Esophagus muscularis mucosa (tissue), 4 donors: ENCODE measurements around the gene ZNF821. TPM values are rescaled to one million over a fixed set of nuclear protein-coding genes. Genes with fewer than 3 reads are reported as not detected.

Experiments
- DNase-seq: peaks from one replicate; pipeline ENCODE4 v3.0.0-alpha.2; 2017; ENCODE audit errors: extremely low spot score
- H3K27ac ChIP-seq, 4 donors: fragments of 200-600 bp; sonication (generic); replicated peaks in 1 of 4; 1 replicate in 3 of 4; 2 replicates in 1 of 4; pipeline ENCODE4 v1.5.1; 2016 to 2019; ENCODE audit warnings: mild to moderate bottlenecking in 1 of 4
- H3K27me3 ChIP-seq, 4 donors: fragments of 200-600 bp; sonication (generic); one replicate each; pipeline versions ENCODE4 v1.5.1 to v1.6.0; 2016 to 2019
- H3K36me3 ChIP-seq, 4 donors: fragments of 200-600 bp; sonication (generic); one replicate each; pipeline ENCODE4 v1.5.1; 2016 to 2019
- H3K4me1 ChIP-seq, 4 donors: fragments of 200-600 bp; sonication (generic); one replicate each; pipeline ENCODE4 v1.5.1; 2016 to 2019
- H3K4me3 ChIP-seq, 4 donors: fragments of 200-600 bp; sonication (generic); 1 replicate in 2 of 4; 2 replicates in 2 of 4; pipeline ENCODE4 v1.5.1; 2016 to 2019; ENCODE audit warnings: mild to moderate bottlenecking in 4 of 4, moderate library complexity in 1 of 4
- H3K9me3 ChIP-seq, 4 donors: fragments of 200-600 bp; sonication (generic); 1 replicate in 3 of 4; 2 replicates in 1 of 4; pipeline ENCODE4 v1.5.1; 2016 to 2019
- EP300 ChIP-seq: sonication (generic); formaldehyde crosslinking; IDR thresholded peaks from one replicate; pipeline ENCODE4 v1.6.1; 2017; ENCODE audit warnings: antibody characterized with exemption
- POLR2A ChIP-seq: fragments of 450-650 bp; IDR thresholded peaks from one replicate; pipeline ENCODE4 v1.6.1; 2017; ENCODE audit warnings: antibody characterized with exemption, moderate library complexity, mild to moderate bottlenecking, low read depth
- POLR2AphosphoS5 ChIP-seq, 2 donors: sonication (generic); formaldehyde crosslinking; IDR thresholded peaks; one replicate each; pipeline ENCODE4 v1.6.1; 2017; ENCODE audit warnings: antibody characterized with exemption in 2 of 2
- whole genome bisulfite sequencing: methylation state at CpG from one replicate; pipeline ENCODE4 v1.1.5; 2018; 5-methylcytosine and 5-hydroxymethylcytosine counted together
- intact Hi-C: fragments of 100-400 bp; cut with DNase I; formaldehyde crosslinking; loops from one replicate; pipeline ENCODE4 v1.15.1; 2023
- total RNA-seq, 4 donors: library from RNA; depleted of rRNA; stranded (reverse); fragments of >200 nt; gene quantifications; one replicate each; pipeline versions ENCODE4 v1.1.0 to v1.2.1, GENCODE V29; 2016
- TF ChIP-seq, protein P1 (sequence below), 3 experiments: fragments of 200-600 bp in 2 of 3; fragments of 450-650 bp in 1 of 3; sonication (generic) in 2 of 3; IDR thresholded peaks; one replicate each; pipeline ENCODE4 v1.5.1; 2017 to 2019; ENCODE audit warnings: antibody characterized with exemption in 3 of 3, mild to moderate bottlenecking in 2 of 3, moderate library complexity in 1 of 3

Gene ZNF821
- total RNA-seq, 4 donors from 2014 or later = 2.1 to 6.5 (median 5.9) TPM

- Histone ChIP-seq H3K4me3 (no peak overlapping the region), H3K27me3 (no peaks in the 10 kb centered on the region), H3K4me1 (peaks cover 16 to 32% (median 22%) of the 10 kb centered on the region in 4 donors), H3K36me3 (peaks cover 24 to 75% (median 43%) of the 10 kb centered on the region in 4 donors), H3K9me3 (no peaks in the 10 kb centered on the region), H3K27ac (no peak overlapping the region)
- 89% methylated on average over 5 of the region's 5 CpGs for WGBS
- intact Hi-C loops = no loop called here
- no peak for TF ChIP-seq POLR2AphosphoS5 (IDR thresholded peaks at IDR 0.05)
- no peak for TF ChIP-seq EP300
- no peak for TF ChIP-seq POLR2A
- TF ChIP-seq, protein P1, sequence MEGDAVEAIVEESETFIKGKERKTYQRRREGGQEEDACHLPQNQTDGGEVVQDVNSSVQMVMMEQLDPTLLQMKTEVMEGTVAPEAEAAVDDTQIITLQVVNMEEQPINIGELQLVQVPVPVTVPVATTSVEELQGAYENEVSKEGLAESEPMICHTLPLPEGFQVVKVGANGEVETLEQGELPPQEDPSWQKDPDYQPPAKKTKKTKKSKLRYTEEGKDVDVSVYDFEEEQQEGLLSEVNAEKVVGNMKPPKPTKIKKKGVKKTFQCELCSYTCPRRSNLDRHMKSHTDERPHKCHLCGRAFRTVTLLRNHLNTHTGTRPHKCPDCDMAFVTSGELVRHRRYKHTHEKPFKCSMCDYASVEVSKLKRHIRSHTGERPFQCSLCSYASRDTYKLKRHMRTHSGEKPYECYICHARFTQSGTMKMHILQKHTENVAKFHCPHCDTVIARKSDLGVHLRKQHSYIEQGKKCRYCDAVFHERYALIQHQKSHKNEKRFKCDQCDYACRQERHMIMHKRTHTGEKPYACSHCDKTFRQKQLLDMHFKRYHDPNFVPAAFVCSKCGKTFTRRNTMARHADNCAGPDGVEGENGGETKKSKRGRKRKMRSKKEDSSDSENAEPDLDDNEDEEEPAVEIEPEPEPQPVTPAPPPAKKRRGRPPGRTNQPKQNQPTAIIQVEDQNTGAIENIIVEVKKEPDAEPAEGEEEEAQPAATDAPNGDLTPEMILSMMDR (IDR thresholded peaks at IDR 0.05) = no peak
- no peak for DNase-seq
These were observed 27.9 kb downstream of the ZNF821 start for GRCh38 chr16:71855937-71856662.

DNA sequence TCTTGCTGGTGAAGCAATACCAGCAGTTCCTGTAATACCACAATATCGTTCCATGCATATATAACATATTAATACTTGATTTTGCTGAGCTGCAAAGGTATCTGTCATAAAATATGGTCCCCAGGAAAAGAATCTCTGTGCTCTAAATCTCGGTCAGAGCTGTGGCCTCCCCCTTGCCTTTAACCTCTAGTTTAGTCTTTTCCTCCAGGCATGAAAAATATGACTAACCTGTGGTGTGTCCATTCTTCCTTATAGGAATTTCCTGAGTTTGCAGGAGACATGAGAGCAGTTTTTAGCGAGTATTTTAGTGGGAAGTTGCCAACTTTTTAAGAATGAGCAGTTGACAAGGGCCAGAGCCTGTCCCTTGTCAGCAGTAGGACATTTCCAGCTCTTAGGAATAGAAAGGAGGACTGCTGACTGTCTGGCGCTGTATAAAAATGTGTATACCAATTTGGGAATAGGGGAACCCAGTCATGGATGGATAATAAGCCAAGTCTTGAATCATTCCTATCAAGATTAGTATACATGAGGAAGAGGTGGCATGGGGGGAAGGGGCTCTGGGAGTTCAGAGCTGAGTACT, 29.5 kb downstream of the ZNF821 start:
- intact Hi-C loops = no loop called here
- TF ChIP-seq POLR2A (no peak), POLR2AphosphoS5 (IDR thresholded peaks at IDR 0.05) (no peak), EP300 (no peak)
- TF ChIP-seq, protein P1 (IDR thresholded peaks at IDR 0.05) = no peak
- H3K4me3 ChIP-seq = no peak overlapping the region
- no peak for DNase-seq
- H3K27ac ChIP-seq = no peak overlapping the region
- no peaks in the 10 kb centered on the region for H3K9me3 ChIP-seq
- H3K36me3 ChIP-seq = peaks cover 28 to 75% (median 45%) of the 10 kb centered on the region in 4 donors
- H3K27me3 ChIP-seq = no peaks in the 10 kb centered on the region
- peaks cover 12 to 26% (median 19%) of the 10 kb centered on the region in 4 donors for H3K4me1 ChIP-seq
- WGBS = 90% methylated on average over 4 of the region's 4 CpGs

- intact Hi-C loops = no loop called here
- no peak overlapping the region for H3K4me3 ChIP-seq
- no peak for DNase-seq
- peaks cover 37 to 82% (median 53%) of the 10 kb centered on the region in 4 donors for H3K36me3 ChIP-seq
- peaks cover 2 to 16% (median 9%) of the 10 kb centered on the region in 4 donors for H3K4me1 ChIP-seq
- H3K27ac ChIP-seq = no peak overlapping the region
- no peaks in the 10 kb centered on the region for H3K27me3 ChIP-seq
- TF ChIP-seq POLR2A (no peak), POLR2AphosphoS5 (IDR thresholded peaks at IDR 0.05) (no peak), EP300 (no peak)
- TF ChIP-seq, protein P1 (IDR thresholded peaks at IDR 0.05) = no peak
- 87% methylated on average over 4 of the region's 4 CpGs for WGBS
- no peaks in the 10 kb centered on the region for H3K9me3 ChIP-seq
These were observed 30.6 kb downstream of the ZNF821 start for GRCh38 chr16:71853413-71853812.

DNA sequence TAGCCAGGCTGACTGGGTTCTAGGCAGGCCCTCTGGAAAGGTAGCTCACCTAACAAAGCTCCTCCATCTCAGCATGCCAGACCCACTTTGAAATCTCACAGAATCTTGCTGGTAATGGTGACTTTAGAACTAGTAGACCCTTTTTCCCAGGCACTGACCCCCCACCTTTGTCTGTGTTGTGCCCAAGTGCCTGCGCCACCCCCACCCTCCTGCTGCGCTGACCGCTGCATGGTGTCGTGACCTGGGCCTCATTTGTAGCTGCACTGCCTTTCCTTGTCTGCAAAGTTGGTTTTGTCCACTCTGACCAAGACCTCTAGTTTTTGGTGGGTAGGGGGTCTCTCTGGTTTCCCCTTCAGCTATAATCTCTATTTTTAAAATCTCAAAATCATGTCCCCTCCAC, 31.4 kb downstream of the ZNF821 start:
- TF ChIP-seq POLR2A (no peak), POLR2AphosphoS5 (IDR thresholded peaks at IDR 0.05) (no peak), EP300 (no peak)
- TF ChIP-seq, protein P1 (IDR thresholded peaks at IDR 0.05) = no peak
- DNase-seq = no peak
- 98% methylated on average over 4 of the region's 4 CpGs for WGBS
- no peaks in the 10 kb centered on the region for H3K27me3 ChIP-seq
- peaks cover 40 to 87% (median 58%) of the 10 kb centered on the region in 4 donors for H3K36me3 ChIP-seq
- no peaks in the 10 kb centered on the region for H3K9me3 ChIP-seq
- no peak overlapping the region for H3K4me3 ChIP-seq
- H3K4me1 ChIP-seq = peaks cover 4 to 17% (median 10%) of the 10 kb centered on the region in 4 donors
- intact Hi-C loops = no loop called here
- H3K27ac ChIP-seq = no peak overlapping the region
